ENCODE data around the gene EIF3M.
"Not testable (repeated sequence)": the region's sequence is repeated elsewhere in the genome, so short reads cannot be mapped to it uniquely, and the experiment has no call there.

Gene EIF3M

DNA sequence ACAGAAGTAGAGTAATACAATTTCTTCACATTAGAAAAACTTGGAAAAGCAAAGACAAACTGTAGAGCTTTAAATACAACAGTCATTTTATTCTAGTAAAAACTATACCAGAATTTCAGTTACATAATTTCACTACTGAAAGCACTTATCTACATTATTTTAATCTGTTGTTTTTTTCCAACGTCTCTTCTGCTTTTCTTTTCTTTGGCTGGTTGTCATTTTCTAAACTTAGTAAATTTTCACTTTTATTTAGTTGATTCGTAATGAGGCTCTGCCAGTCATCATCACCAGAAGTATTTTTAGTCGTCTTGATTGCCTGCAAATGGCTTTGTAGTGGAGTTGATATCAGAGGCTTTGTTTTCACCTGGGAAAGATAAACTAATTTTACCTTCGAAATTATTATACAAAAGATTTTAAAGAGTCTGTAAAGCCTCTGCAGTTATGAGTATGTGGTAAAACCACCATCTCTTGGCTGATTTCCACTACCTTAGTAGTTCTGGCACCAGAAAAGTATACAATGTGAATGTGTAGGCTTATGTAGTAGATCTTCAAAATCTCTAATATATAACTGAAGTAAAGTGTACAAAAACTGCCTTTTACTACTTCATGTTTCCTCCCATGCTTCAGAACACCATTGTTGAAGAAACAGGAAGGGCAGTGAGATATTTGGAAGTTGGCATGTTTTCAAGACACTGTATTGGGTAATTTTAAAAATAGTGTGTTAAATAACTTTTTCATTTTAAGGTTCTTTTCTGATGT, 19.2 kb downstream of the EIF3M start:
- no peak for DNase-seq

DNA sequence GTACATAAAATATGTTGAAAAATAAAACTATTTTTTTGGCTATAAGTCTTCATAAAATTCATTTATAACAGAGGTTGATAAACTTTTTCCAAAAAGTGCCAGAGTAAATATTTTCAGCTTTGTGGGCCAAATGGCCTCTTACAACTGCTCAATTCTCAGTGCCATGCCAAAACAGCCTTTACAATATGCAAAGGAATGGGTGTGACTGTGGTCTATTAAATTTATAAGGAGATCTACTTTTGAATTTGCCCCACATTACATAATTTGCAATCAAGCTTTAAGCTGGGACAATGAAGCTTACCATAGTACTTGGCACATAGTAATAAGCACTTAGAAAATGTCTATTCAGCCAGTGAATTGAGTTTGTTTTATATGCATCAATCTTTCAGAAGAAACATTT, 22.6 kb downstream of the EIF3M start:
- no peak for DNase-seq

DNA sequence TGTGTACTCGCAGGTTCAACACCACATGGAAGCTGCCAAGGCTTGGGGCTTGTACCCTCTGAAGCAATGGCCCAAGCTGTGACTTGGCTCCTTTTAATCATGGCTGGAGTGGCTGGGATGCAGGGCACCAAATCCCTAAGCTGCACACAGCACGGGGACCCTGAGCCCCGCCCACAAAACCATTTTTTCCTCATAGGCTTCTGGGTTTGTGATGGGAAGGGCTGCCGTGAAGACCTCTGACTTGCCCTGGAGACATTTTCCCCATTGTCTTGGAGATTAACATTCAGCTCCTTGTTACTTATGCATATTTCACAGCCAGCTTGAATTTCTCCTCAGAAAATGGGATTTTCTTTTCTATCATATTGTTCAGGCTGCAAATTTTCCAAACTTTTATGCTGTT, 25.2 kb downstream of the EIF3M start:
- not testable (repeated sequence) for DNase-seq

DNA sequence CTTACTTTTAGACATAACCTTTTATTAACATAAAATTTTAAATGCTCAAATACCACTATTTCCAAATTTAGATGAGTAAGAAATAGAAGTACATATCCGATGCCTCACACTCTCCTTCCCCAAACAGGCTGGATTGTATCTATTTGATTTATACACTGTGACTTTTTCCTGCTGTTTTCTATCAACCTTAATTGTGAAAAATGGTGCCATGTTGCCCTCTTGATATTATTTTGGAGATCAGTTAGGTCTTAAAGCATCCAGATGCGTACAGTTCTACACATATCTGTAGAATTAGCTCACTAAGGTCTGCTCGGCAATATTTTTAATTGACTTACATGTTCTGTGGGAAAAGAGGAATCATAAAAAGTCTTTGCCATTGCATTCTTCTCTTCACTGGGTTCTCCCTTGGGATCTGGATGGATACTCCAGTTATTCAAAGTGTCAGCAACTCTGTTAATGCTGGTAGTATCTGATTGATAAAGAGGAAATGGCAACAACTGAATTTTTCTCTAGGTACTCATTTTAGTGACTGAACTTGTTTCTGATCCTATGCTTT, 27.2 kb downstream of the EIF3M start:
- DNase-seq, result no peak

DNA sequence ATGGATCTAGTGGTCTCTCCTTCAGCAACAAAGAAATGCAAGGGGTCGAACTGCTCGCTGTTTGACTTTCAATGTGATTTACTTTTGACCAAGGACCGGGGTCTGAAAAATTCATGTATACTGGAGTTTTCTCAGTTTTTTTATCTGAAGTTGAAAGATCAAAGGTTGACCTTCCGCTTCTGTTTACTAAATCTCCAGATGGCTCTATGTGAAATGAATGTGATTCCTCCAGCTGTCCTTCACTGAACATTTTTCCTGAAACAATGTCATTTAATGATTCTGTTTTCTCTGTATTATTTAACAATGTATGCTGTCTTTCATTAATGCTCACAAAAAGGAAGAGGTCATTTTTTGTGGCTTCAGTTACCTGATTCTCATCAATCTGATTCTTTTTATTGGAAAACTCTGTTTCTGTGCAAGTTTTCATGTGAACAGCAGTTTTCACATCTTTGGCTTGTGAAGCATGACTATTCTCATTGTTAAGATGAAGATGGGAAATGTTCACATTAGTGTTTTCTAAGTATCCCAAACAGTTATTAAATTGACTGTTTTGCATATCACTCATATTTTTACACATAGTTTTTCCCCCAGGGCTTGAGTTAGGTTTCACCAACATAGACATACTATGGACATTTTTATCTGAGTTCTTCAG, 30.0 kb downstream of the EIF3M start:
- no peak for DNase-seq

DNA sequence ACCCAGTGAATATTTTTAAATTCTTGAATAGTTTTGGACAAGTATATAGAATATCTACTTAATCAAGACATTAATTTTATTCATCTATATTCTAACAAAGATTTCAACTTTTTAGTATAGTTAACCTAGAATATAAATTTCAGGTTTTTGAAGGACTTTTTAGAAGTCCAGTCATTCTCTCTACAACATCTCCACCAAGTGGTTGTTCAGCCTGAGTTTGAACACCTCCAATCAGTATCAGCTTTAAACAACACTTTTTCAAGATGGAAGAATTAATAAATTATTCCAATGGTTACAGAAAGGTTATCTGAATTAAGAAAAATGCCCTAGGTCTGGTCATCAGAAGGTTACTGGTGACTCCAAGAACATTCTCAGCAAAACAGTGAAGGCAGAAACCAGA, 31.8 kb downstream of the EIF3M start:
- DNase-seq, result no peak

GRCh38 chr11:32616903-32617302, 33.3 kb downstream of the EIF3M start:
- no peak for DNase-seq

- no peak for DNase-seq
These were observed 47.2 kb downstream of the EIF3M start for GRCh38 chr11:32630844-32631243.

DNA sequence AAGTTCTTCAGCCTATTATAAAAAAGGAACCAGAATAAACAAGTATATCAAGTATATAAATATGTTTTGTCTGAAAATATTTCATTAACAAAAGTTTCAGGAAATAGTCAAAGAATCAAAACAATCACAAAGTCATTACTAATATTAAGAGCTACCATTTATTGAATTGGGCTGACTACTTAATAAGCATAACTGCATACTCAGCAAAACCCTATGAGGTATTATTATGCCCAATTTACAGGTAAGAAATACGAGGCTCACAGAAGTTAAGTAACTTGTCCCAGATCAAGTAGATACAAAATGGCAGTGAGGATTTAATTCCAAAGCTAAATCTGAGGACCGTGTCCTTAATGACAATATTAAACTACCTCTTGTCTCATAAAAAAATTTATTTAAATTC, 52.2 kb downstream of the EIF3M start:
- no peak for DNase-seq

- DNase-seq, result no peak
These were observed 57.7 kb downstream of the EIF3M start for GRCh38 chr11:32641361-32641760.

GRCh38 chr11:32643526-32643925, 59.9 kb downstream of the EIF3M start:
- no peak for DNase-seq
